DMS 273 treated with DMSO at 0.1 percent for 48 hours (cell line): Measurements from ENCODE around the gene RNASET2.

Experiments
- DNase-seq: peaks from one replicate; lab custom pipeline; 2025; lab: John Stamatoyannopoulos, UW

RNASET2 gene

GRCh38 chr6:166956444-166957086 lies at the start of gene RNASET2:
RNASET2 (minus strand) TSS chr6:166956550; CDS start chr6:166956182, 368 bp downstream.
- DNase-seq: peak; percentile 67

- no peak for DNase-seq
These were observed 49.2 kb upstream of the RNASET2 start for GRCh38 chr6:167005350-167006159.

GRCh38 chr6:167000759-167001158 lies 44.4 kb upstream of the RNASET2 start:
- DNase-seq: no peak

GRCh38 chr6:166999884-167000253 lies 43.5 kb upstream of the RNASET2 start:
- DNase-seq: no peak

- DNase-seq: peak; percentile 81
These were observed 43.0 kb upstream of the RNASET2 start, which contains the start of gene CEP43 for GRCh38 chr6:166999145-166999883. CEP43 (plus strand) TSS chr6:166999397; CDS start chr6:166999413, 16 bp downstream.

- no peak for DNase-seq
These were observed 42.1 kb upstream of the RNASET2 start for GRCh38 chr6:166998256-166999144.

GRCh38 chr6:166997768-166998255 lies 41.5 kb upstream of the RNASET2 start:
- peak; percentile 13 for DNase-seq

GRCh38 chr6:166997348-166997747 lies 41.0 kb upstream of the RNASET2 start:
- no peak for DNase-seq

- DNase-seq: no peak
These were observed 40.1 kb upstream of the RNASET2 start for GRCh38 chr6:166996406-166996805.

GRCh38 chr6:166989427-166990032 lies 33.2 kb upstream of the RNASET2 start:
- no peak for DNase-seq

GRCh38 chr6:166988674-166989201 lies 32.4 kb upstream of the RNASET2 start:
- DNase-seq: no peak

- DNase-seq: no peak
These were observed 31.6 kb upstream of the RNASET2 start for GRCh38 chr6:166987930-166988329.

- no peak for DNase-seq
These were observed 31.1 kb upstream of the RNASET2 start for GRCh38 chr6:166987448-166987847.

GRCh38 chr6:166980738-166981137 lies 24.4 kb upstream of the RNASET2 start:
- DNase-seq: no peak

GRCh38 chr6:166977621-166978525 lies 21.5 kb upstream of the RNASET2 start:
- no peak for DNase-seq

- no peak for DNase-seq
These were observed 20.3 kb upstream of the RNASET2 start for GRCh38 chr6:166976636-166977035.

GRCh38 chr6:166972101-166972500 lies 15.8 kb upstream of the RNASET2 start:
- DNase-seq: no peak

- DNase-seq: no peak
These were observed 14.9 kb upstream of the RNASET2 start for GRCh38 chr6:166971271-166971670.

GRCh38 chr6:166970776-166971175 lies 14.4 kb upstream of the RNASET2 start:
- no peak for DNase-seq

- no peak for DNase-seq
These were observed 13.7 kb upstream of the RNASET2 start for GRCh38 chr6:166970091-166970490.
